GM18951 (cell line): Measurements from ENCODE around the gene NLE1.

Experiments used
- POLR2A ChIP-seq: IDR thresholded peaks from 4 replicates; pipeline ENCODE4 v1.6.1; 2011; ENCODE audit warnings: mild to moderate bottlenecking; ENCODE audit not compliant: insufficient read length, insufficient read depth; ENCODE audit errors: extremely low read depth
- in situ Hi-C: fragments of 300-500 bp; cut with MboI; formaldehyde crosslinking; loops from one replicate; pipeline ENCODE4 v1.12.0; 2022; ENCODE audit warnings: low sequenced_read_pairs, mixed read lengths, inconsistent platforms; ENCODE audit not compliant: unreplicated experiment

Gene NLE1

GRCh38 chr17:35141681-35142466, at the start of gene NLE1:
Gene NLE1 (minus strand): TSS chr17:35142303. CDS start chr17:35142275, 28 bp downstream.
- peak; percentile 65 for TF ChIP-seq POLR2A
- in situ Hi-C loops = no loop called here

GRCh38 chr17:35191001-35191695, 49.0 kb upstream of the NLE1 start:
- in situ Hi-C loops = no loop called here
- no peak for TF ChIP-seq POLR2A

GRCh38 chr17:35189291-35189690, 47.2 kb upstream of the NLE1 start:
- in situ Hi-C loops = no loop called here

GRCh38 chr17:35188111-35188510, 46.0 kb upstream of the NLE1 start:
- in situ Hi-C loops = no loop called here
- TF ChIP-seq POLR2A = no peak

More at GRCh38 chr17:35189291-35189690, 47.2 kb upstream of the NLE1 start:
- TF ChIP-seq POLR2A = no peak

- in situ Hi-C loops = no loop called here
- TF ChIP-seq POLR2A = no peak
Measured at GRCh38 chr17:35187481-35187880, 45.4 kb upstream of the NLE1 start.

- in situ Hi-C loops = no loop called here
- no peak for TF ChIP-seq POLR2A
Measured at GRCh38 chr17:35185849-35186248, 43.7 kb upstream of the NLE1 start.

GRCh38 chr17:35184274-35184673, 42.2 kb upstream of the NLE1 start:
- TF ChIP-seq POLR2A = no peak
- in situ Hi-C loops = no loop called here

- in situ Hi-C loops = no loop called here
- TF ChIP-seq POLR2A = no peak
Measured at GRCh38 chr17:35183332-35183731, 41.2 kb upstream of the NLE1 start.

- in situ Hi-C loops = loop anchor here (10.0 kb wide), 1 partner anchor 355 kb away; the partner anchor contains the start of gene SLFN12L
Measured at GRCh38 chr17:35179379-35179778, 37.3 kb upstream of the NLE1 start.

- in situ Hi-C loops = loop anchor here (10.0 kb wide), 1 partner anchor 358 kb away; the partner anchor contains the start of gene SLFN12L
- TF ChIP-seq POLR2A = no peak
Measured at GRCh38 chr17:35176897-35177296, 34.8 kb upstream of the NLE1 start.

GRCh38 chr17:35175638-35176415, 33.7 kb upstream of the NLE1 start:
- in situ Hi-C loops = loop anchor here (10.0 kb wide), 1 partner anchor 359 kb away; the partner anchor contains the start of gene SLFN12L
- TF ChIP-seq POLR2A = no peak

GRCh38 chr17:35174835-35175334, 32.8 kb upstream of the NLE1 start:
- in situ Hi-C loops = loop anchor here (10.0 to 25.0 kb wide), 2 partner anchors 360 to 562 kb away; partner anchors contain the start of genes RASL10B and SLFN12L
- TF ChIP-seq POLR2A = no peak

GRCh38 chr17:35172321-35172720, 30.2 kb upstream of the NLE1 start:
- in situ Hi-C loops = loop anchor here (10.0 to 25.0 kb wide), 2 partner anchors 362 to 565 kb away; partner anchors contain the start of genes RASL10B and SLFN12L
